GM21447 (cell line): ENCODE measurements around the gene CBL.

Source experiments
- ATAC-seq: cut with Tn5 transposase; IDR thresholded peaks from one replicate; pipeline ENCODE4 v1.9.1; 2021; ENCODE audit not compliant: unreplicated experiment

CBL gene

DNA sequence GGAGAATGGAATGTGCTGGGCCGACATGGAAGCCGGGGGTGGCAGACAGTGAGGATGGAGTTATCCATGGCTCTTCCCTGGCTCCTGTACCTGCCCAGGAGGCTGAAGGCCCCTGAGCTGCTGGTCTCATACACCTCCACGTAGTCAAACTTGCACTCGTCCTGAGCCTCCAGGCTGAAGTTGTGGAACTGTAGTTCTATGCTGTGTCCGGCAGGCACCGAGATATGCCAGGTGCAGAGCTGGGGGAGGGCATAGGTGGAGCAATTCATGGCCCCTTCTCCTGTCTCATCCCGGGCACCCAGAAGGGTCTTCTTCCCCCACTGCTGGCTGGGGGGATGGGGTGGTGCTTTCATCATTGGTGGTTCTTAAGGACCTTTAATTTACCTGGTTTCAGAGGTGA is 137.6 kb downstream of the CBL start:
- no peak for ATAC-seq

DNA sequence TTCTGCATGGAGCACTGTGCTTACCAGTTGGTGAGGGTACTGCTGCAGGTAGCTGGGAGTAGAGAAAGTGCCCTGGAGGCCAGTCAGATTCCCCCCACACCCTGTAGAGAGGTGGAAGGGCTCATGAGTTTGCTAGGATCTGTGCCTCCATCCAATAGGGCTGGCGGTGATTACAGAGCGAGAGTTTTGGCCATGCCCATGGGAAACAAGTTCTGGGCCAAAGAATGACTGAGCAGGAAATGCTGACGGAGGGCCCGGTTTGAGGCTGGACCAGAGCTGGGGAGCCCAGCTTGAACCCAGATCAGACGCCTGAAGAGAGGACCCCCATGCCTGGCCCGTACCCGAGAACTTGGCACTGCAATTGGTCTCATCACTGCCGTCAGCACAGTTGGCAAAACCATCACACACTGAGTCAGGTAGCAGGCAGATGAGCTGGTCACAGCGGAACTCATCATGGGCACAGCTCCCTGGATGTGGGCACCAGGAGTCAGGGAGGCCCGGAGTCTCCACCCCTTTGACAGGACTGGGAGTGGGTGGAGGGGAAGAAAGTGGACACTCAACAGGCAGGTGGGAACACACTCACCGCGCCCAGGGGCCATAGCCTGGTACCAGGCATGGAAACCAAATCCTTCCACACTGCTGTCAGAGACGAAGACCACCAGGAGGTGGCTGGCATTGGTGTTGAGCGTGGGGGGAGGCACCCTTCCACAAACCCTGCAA is 138.3 kb downstream of the CBL start:
- ATAC-seq, result no peak

DNA sequence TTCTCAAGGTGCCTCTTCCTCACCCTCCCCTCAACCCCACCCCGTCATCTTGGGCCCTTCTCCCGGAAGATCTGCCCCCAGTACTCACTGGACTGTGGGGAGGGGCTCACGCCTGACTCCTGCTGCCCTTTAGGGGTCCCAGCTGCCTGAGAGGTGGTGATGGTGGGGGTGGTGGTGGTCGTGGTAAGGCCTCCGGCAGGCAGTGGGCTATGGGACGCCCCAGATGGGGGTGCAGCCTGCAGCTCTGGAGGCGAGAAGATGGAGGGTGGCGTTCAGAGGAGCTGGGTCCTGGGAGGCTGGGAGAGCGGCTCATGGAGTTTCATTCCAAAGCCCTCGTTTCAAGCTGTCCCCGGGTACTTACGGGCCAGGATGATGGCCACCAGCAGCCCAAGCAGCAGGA is 139.5 kb downstream of the CBL start:
- no peak for ATAC-seq

DNA sequence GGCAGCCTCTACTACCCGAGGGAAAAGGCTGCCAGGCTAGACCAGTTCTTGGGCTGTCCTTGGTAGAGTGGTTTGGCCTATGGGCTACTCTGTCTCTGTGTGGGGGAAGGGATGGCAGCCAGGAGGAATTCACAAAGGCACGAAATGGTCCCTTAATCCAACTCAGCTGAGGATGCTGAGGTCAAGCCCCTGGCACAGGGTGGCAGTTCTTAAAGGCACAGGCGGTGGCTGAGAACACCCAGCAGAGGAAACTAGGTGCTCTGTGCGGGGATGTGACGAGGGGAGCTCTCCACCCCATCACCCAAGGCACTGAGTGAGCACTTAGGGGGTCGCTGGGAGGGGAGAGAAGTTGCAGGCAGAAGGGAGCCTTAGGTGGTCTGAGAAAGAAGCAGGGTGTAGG is 140.5 kb downstream of the CBL start, which contains the start of gene MFRP:
Gene MFRP (minus strand): TSS at position 101 of the 400 bp plus-strand sequence. CDS start 192 bp downstream, outside the sequence.
- no peak for ATAC-seq

DNA sequence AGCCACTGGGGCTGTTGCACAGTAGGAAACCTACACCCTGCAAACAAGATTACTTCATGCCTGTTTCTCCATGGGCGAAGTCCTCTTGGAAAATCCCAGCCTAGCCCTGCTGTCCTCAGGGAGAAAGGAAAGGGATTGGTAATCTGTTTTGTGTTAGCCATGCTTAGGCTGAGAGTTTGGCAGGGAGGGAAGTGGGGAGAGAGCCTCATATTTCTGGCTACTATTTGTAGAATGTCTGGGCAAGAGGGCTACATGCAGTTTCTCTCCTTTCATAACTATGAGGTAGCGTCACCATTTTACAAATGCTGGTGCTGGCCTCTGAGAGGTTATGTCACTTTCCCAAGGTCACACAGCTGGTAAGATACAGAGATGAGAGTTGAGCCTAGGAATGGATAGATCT is 141.1 kb downstream of the CBL start:
- ATAC-seq, result no peak

DNA sequence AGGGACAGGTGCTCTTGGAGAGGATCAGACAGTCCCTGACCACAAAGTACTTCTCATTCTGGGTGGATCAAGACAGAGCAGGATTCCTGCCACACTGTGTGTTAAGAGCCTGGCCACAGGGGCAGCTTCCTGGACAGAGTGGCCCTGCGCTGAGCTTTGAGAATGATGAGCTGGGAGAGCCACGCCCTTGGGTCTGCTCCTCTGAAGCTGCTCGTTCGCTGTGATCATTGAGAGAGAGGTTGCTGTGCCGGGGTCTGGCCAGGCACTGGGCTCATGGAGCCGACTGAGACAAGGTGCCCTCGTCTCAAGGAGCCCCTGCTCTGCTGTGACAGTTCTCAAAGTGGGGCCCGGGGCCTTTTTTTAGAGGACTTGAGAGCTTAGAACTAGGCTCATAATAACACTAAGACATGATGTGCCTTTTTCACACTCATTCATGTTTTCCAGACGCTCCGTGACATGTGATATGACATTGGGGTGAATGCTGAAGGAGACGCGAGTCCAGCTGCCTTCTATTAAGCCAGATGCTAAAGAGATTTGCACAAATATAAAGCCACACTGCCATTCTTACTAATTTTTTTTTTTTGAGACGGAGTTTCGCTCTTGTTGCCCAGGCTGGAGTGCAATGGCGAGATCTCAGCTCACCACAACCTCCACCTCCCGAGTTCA is 141.9 kb downstream of the CBL start:
- no peak for ATAC-seq

DNA sequence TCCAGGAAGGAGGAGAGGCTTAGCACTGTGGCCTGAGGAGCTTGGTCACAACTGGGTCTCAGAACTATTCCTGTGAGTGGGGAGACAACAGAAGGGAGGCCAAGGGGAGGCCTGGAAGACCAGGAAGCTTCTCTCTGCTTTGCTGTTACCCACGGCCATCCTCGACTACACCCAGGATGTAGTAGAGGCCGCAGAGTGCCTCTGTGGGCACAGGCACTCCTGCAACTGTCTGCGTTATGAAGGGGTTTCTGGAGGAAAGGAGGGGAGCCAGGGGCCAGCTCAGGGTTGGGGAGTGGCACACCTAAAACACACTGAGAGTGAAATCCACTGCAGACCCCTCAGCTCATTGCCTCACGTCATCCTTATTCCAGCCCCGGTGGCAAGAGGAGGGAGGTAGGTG is 144.2 kb downstream of the CBL start:
- no peak for ATAC-seq

DNA sequence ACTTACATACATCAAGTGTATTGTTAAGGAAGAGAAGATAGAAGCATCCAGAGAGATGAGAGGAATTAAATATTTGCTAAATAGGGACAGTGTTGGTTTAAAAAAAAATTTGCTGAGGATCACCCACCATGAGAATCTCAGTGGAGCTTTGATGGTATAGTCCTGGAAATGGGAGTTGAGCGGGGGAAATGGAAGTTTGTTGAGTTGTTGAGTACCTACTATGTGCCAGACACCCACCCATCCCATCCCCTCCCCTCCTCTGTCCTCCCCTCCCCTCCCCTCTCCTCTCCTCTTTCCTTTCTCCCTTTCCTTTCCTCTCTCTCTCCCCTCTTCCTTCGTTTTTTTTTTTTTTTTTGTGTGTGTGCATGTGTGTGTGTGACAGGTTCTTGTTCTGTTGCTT is 145.1 kb downstream of the CBL start:
- ATAC-seq, result no peak

DNA sequence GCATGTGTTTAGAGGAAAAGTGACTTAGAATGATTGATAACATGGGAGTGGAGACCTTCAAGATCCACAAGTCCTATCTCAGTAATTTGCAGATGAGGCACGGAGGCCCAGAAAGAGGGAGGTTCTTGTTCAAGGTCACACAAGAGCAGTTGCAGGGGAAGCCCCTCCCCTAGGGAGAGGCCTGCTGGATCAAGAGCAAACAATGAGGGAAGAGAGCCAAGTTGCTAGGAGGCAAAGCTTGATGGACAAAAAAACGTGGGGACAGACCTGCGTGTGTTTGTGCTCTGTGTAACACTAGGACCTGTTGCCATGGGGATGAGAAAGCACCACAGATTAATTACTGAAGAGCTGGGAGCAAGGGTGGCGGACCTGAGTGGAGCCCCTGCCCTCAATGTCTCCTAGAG is 146.7 kb downstream of the CBL start:
- ATAC-seq, result no peak

DNA sequence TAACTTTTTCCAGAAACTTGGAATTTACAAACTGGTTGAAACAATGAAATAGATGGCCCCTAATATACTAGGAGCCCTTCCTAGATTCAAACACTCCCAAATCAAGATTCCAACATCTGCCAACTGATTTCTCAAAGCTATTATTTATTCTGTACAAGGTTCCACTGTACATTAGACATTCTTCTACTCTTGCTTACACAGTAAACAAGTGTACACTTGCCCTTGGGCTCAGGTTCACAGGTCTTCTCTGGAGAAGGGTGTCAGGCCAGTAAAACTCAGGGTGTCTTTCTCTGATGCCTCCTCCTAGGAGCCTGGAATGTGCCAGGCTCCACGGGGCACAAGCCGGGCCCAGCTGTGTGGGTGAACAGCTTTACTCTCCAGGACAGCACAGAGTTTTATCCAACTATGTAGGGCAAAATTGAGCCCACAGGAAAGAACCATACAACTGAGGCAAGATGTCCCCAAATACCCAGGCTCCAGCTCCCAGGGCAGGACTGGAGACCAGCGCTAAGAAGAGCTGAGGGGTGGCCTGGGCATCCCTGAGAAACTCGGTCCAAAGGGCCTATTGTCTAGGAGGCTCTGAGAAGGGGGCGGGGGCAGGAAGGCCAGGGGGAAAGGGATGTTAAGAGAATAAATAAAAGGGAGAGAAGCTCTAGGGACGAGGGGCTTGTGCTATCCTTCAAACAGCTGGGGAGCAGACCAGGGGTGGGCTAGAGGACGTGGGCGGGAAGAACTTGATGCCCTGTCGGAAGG is 149.1 kb downstream of the CBL start:
- ATAC-seq, result no peak

DNA sequence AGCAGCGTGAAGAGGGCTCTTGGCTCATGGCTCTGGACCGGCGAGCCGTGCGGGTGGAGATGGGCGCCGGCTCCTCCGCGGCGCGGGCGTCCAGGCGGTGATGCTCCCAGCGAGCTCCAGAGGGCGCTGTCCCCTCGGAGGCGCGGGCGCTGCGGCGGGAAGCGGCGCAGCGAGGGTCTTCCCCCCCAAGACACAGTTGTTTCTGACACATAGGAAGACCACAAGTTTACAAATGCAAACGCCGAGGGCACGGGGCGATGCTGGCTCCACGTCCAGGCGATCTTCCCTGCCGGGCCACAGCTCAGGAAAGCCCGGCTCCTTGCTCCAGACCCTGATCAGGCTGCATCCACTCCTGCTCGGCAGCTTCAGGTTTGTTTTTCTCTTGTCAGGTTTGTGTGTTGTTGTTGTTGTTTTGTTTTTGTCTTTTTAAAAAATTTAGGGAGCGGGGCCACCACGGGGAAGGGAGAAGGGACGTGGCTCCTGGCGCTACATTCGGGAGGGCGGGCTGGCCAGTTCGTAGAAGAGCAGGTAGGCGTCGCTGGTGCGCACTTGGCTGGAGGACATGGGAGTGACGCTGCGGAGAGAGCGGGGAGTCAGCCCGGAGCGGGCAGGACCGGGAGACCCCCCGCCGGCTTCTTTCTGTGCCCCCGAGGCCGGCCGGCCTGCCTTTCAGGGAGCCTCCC is 150.4 kb downstream of the CBL start:
- ATAC-seq, result peak; percentile 79

DNA sequence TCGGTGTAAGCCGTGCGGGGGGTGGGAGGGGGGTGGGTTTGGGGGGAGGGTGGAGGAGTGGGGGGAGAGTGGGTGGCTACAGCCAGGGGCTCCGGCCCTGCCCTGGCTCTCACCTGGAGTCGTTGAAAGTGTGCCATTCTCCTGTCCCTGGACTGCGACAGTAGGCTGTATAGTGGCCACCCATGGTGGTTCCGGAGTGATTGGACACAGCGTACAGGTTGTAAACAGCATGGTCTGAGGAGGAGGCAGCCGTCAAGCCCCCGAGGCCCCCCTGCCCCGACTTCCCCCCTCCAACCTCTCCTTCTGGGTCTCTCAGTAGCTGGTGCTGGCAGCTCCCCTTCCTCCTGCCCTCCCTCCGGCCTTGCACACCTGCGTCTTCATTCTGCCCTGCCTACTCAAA is 150.9 kb downstream of the CBL start:
- ATAC-seq, result no peak
